MM.1S (cell line): Measurements from ENCODE around the gene HEBP1.

ENCODE experiments used
- CTCF ChIP-seq: fragments of 300-600 bp; sonication (generic); IDR thresholded peaks from 2 replicates; pipeline ENCODE4 v1.5.1; 2016; ENCODE audit warnings: antibody characterized with exemption, low read length, mixed read lengths
- EZH2 ChIP-seq: fragments of 300-600 bp; sonication (generic); optimal IDR thresholded peaks from 2 replicates; pipeline ENCODE3; 2017; ENCODE audit warnings: low read depth, mild to moderate bottlenecking, antibody characterized with exemption, low read length, mixed read lengths

- peak; percentile 23 for TF ChIP-seq CTCF
- no peak for TF ChIP-seq EZH2
Measured at GRCh38 chr12:13000925-13001774, 1.1 kb upstream of the HEBP1 start.
